DMS 273 (cell line): Measurements from ENCODE around the gene GOT2.
A peak's percentile ranks its signal among the peaks of the same experiment; 100 is the strongest.
"Not testable (repeated sequence)": the region's sequence is repeated elsewhere in the genome, so short reads cannot be mapped to it uniquely, and the experiment has no call there.

Source experiments
- DNase-seq: peaks from one replicate; lab custom pipeline; 2025; ENCODE audit not compliant: unreplicated experiment; lab: John Stamatoyannopoulos, UW

Gene GOT2

DNA sequence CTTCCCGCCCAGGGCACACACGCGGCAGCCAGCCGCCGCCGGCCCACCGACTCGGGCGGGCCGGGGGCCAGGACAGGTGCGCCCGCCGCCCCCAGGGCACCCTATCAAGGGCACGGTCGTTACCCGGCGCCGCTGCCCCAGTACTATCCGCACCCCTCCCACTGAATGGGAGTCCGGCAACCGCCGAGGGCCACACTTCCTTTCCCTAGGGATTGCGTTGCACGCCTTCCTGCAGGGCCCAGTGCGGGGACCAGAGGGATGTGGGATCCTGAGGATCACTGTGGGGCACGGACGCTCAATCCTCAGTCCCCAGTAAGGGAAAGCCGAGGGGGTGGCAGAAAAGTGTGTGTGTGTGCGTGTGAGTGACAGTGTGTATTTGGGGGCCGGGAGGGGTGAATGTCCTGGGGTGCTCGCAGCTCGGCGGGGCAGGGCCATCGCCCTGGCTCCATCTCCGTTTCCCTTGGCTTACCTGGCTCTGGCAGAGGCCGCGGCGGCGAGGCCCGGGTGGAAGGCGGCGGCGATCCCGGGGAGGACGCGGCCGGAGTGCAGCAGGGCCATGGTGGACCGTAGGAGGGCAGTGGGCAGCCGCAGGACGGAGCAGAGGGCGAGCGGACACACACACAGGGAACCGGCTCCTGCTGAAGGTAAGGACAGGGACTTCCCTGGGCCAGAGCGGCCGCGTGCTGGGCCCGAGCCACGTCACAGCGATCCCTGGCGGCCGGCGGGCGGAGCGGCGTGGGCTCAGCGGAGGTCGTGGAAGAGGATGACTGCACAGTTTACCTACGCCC lies at the start of gene GOT2:
Gene GOT2, minus strand, starts transcription at position 646 of the 788 bp plus-strand sequence. Its CDS starts 88 bp downstream, at position 558.
- peak; percentile 93 for DNase-seq

DNA sequence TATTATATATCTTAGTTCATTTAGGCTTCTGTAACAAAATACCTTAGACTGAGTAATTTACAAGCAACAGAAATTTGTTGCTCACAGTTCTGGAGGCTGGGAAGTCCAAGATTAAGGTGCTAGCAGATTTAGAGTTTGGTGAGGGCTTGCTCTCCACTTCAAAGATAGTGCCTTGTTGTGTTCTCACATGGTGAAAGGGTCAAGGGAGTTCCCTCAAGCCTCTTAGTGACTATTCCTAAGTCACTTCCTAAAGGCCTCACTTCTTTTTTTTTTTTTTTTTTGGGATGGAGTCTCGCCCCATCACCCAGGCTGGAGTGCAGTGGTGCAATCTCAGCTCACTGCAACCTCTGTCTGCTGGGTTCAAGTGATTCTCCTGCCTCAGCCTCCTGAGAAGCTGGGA lies 45.2 kb upstream of the GOT2 start:
- not testable (repeated sequence) for DNase-seq

DNA sequence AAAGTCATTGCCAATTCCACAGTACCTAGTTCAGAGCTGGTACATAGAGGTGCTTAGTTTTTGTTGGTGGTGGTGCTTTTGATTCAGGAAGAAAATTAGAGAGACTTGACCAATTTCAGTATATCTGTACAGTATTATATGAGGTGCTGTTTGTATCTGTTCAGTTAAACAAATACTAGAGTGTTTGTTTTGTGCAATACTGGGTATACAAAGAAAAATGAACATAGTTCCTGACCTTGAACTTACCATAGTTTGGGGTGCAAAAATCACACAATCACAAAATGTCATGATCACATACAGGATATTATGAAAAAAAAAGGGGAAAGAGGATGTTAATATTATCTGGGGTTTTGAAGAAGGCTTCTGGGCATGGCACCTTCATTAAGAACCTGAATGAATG lies 39.8 kb upstream of the GOT2 start:
- no peak for DNase-seq

DNA sequence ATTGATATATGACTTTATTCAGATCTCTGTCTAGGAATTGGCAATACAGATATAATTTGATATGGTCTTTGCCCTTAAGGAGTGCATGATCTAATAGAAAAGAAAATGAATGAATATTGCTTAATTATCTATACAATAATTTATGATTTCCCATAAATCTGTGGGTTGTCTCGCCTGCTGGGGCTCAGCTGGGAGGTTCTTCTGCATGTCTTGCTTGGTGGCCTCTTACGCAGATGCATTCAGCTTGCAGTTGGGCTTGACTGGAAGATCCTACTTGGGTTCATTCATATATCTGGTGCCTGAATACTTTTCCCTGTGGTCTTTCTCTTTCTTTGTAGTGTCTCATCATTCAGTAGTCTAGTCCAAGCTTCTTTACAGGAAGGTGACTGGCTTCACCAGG lies 34.0 kb upstream of the GOT2 start:
- no peak for DNase-seq

DNA sequence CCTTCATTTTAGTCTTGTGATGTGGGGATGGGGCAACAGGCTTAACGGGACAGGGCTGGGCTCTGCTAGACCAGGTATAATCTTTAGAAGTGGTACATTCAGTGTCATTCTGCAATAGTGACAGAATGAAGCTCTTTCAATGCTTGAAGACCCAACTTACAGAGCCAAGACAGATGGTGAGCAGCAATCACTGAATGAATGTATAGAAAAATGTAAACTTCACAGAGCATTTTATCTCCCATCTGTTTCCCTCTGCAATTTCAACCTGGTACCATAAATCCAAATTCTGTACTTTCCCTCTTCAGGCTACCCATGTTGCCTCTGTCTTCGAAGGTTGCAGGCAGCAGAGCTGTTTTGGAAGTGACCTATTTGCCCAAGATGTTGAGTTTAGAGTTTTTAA lies 33.5 kb upstream of the GOT2 start:
- DNase-seq, result no peak

DNA sequence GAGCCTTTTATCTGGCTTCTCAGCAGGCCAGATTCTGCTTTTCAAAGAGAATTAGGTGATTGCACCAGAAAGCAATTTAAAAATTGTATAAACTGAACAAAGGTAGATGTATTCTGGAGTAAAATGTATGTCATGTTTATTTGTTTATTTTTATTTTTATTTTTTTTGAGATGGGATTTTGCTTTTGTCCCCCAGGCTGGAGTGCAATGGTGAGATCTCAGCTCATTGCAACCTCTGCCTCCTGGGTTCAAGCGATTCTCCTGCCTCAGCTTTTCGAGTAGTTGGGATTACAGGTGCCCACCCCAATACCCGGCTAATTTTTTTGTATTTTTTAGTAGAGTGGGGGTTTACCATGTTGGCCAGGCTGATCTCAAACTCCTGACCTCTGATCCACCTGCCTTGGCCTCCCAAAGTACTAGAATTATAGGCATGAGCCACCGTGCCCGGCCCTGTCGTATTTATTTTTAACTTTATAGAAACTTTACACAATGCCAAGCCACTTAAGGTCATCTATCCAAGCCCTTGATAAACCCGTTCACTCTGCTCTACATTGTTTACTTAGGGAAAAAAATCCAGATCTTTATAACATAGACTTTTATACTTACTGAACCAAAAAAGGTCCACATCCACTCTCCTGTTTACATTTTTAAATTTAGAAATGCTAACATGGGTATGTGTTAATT lies 22.7 kb upstream of the GOT2 start:
- DNase-seq, result no peak

DNA sequence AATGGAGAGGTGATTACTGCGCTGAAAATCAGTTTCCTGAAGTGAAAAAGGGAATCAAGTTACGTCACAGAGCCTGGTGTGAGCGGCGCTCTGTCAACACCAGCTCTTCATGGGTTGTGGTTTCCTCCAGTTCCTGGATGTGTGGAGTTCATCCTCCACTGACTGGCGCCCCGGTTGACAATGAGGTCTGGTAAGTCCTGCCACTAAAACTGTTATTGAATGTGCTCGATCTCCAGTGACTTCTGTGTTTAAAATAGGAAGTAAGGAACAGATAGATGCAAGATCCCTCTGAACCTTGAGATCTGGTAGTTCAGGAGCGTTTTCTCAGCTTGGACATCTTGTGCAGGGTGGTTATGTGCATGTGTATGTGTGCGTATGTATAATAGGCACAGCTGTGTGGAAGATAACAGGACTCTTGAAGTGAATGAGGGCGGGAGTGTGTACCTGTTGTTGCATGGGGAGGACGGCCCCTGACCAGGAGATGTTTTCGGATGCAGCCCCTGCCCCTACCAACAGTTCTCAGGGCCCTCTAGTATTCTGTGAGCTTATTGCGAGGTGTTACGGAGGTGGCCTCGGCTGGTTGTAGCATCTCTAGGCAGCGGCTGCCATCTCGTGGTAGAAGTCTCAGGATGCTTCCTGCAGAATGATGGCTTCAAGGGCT lies 22.0 kb upstream of the GOT2 start:
- DNase-seq, result peak; percentile 83

DNA sequence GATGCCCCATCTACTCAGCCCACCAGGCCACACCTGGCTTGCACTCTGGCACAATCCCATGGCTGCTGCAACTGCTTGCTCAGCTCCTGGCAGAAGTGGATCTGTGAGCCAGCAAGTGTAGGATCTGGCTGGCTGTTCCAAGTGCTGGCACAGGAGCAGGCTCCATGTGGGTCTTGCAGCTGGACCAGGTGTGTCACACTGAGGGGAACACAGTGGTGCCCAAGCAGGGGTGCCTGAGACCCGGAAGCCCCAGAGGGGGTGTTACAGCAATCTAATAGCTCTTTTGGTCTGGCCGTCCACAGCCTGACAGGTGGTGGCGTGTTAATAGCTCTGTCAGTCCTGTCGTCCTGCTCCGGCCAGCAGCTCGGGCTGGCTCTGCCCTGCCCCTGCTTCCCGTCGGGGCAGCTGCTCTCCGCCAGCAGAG lies 19.6 kb upstream of the GOT2 start:
- no peak for DNase-seq

- DNase-seq, result no peak
Observed at GRCh38 chr16:58744497-58744896, 10.4 kb upstream of the GOT2 start.

GRCh38 chr16:58741976-58742375 lies 7.9 kb upstream of the GOT2 start:
- no peak for DNase-seq

GRCh38 chr16:58741166-58741565 lies 7.0 kb upstream of the GOT2 start:
- DNase-seq, result no peak

DNA sequence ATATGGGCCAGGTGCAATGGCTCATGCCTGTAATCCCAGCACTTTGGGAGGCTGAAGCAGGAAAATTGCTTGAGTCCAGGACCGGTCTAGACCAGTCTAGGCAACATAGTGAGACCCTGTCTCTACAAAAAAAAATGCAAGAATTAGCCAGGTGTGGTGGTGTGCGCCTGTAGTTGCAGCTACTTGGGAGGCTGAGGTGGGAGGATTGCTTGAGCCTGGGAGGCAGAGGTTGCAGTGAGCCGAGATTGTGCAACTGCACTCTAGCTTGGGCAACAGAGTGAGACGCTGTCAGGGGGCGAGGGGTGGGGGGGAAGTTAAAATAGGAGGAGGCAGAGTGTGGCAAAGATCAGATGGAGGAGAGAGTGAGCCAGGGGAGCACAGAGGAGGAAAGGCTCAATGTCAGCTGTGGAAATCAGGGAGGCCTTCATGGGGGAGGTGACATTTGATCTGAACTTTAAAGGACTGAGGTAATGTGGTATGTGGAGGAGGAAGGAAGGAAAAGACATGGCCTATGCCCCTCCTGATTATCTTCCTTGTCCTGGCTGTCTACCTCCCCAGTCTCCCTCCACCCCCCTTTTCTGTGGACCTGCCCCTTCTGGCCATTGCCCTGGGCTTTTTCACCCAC lies 4.7 kb upstream of the GOT2 start:
- no peak for DNase-seq

- DNase-seq, result not testable (repeated sequence)
Observed at GRCh38 chr16:58736341-58736740, 2.2 kb upstream of the GOT2 start.

DNA sequence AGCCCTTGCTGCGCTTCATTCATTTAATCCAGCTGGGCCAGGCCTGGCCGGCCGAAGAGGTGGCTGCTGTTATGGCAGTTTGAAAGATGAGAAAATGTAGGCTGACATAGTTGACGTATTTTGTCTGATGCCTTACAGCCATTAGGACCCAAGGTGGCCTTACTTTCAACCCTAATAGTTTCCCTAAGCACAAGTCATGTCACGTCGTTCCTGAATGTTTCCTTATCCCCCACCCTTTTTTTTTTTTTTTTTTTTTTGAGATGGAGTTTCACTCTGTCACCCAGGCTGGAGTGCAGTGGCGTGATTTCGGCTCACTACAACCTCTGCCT lies 307 bp upstream of the GOT2 start:
- no peak for DNase-seq

DNA sequence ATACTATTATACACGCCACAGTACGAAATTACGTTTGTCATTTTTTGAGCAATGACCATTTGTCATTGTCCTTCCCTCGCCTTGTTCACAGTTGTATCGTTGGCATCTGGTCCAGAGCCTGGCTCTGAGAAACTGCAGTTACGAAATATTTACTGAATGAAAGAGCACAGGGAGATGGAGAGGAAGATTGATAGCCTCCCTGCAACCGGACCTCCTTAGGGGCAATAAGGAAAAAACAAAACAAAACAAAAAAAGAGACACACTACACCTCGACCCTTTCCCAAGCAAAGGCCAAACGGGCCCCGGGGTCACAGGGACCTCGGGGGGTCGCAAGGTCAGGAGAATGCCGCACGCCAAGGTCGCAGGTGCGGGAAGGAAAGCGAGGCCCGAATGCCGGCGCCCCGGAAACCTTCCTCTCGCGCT lies 857 bp downstream of the GOT2 start:
- DNase-seq, result peak; percentile 45

GRCh38 chr16:58732545-58733247 lies 1.4 kb downstream of the GOT2 start:
- DNase-seq, result peak; percentile 43

DNA sequence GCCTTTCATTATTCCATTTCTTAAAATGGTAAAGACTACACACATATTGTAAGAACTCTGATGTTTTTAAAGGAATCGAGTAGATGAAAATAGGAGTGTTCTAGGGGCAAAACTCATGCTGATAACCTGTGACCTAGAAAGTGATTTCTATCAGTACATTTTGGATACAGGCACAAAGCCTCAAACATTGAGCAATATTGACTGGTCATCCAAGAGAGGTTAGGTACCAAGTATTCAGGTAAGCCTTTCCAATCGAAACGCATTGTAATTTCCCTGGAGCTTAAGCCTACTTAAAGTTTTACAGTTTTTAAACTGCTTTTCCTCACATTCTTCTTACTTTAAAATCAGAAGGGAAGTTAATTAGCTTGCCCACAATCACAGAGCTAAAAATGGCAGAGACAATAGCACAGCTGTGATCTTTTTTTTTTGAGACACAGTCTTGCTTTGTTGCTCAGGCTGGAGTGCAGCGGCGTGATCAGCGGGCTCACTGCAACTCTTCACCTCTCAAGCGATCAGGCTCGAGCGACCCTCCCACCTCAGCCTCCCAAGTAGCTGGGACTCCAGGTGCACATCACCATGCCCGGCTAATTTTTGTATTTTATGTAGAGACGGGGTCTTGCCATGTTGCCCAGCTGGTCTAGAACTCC lies 3.3 kb downstream of the GOT2 start:
- no peak for DNase-seq

DNA sequence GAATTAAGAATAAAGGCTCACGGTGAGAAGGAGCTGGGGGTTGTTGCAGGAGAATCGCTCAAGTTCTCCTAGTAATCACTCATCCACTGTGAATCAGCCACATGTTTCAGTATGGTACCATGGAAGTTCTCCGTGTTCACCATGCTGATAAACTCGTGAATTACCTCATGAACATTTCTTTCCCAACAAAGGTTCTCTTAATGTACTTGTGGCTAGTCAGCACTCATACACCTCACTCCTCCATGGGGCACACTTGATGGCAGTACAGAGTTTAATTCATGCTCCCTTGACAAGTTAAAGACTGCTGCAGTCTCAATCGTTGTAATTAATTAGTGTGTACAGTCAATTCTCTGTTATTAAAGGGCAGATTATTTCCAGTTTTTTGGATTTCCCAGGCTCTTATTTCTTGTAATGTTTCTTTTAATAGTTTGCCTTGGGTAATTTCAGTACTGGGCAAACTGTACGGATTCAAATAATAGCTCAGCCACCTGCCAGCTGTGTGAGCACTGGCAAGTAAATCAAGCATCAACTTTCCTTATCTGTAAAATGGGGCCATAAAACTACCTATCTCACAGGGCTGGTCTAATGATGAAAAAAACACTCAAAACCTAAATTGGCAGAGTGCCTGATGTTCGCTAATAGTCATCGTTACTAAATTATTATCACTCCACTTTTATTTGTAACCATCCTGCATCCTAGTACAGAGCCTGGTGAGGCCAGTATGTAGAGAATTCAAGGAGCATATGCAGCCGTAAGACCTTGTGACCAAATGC lies 6.1 kb downstream of the GOT2 start:
- no peak for DNase-seq

DNA sequence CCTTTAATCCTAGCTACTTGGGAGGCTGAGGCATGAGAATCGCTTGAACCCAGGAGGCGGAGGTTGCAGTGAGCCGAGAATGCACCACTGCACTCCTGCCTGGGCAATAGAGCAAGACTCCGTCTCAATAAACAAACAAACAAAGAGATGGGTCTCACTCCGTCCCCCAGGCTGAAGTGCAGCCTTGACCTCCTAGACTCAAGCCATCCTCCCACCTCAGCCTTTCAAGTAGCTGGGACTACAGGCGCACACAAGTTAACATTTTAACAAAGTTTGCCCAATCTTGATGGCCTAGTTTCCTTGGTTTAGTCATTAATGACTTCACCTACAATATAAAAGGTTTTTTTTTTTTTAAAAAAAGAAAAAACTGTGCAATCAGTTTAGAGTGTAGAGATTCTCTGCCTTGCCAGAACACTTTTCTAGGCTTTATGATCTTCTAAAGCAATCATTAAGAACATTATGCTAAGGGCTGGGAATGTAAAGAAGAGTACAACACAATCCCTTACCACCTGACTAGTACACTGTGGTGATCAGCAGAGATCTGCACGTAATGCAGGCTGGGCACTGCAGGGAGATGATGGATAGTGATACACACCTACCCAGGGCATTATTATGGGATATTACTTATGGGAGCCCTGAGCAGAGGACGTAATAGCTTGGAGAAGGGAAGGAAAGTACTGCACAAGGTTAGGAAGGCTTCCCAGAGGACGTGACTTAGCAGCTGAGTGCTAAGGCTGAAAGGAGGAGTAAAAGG lies 6.9 kb downstream of the GOT2 start:
- DNase-seq, result no peak
